ENCODE results near the gene COBLL1. TPM values are rescaled to one million over a fixed set of nuclear protein-coding genes. Genes with fewer than 3 reads are reported as not detected.

Gene COBLL1
- total RNA-seq, 1 donor from 2014 or later = 13.3 TPM

DNA sequence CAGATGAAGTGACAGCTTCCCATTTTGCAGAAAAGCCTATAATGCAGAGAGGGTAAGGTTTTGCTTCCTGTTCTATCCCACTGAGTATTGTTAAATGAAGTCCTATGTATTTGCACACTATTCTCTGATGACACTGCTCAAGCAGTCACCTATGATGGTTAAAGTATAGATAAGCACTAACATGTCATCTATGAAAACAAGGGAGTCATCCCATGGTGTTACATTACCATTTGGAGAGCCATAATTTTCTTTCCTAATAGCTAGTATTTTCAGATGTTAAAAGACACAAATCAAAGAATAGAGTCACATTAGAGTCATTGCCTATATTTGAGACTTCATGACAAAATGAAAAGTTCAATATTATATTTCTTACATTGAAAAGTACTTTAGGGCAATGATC is 177.6 kb downstream of the COBLL1 start:
- no peaks in the 10 kb centered on the region for H3K36me3 ChIP-seq
- TF ChIP-seq, protein P1, sequence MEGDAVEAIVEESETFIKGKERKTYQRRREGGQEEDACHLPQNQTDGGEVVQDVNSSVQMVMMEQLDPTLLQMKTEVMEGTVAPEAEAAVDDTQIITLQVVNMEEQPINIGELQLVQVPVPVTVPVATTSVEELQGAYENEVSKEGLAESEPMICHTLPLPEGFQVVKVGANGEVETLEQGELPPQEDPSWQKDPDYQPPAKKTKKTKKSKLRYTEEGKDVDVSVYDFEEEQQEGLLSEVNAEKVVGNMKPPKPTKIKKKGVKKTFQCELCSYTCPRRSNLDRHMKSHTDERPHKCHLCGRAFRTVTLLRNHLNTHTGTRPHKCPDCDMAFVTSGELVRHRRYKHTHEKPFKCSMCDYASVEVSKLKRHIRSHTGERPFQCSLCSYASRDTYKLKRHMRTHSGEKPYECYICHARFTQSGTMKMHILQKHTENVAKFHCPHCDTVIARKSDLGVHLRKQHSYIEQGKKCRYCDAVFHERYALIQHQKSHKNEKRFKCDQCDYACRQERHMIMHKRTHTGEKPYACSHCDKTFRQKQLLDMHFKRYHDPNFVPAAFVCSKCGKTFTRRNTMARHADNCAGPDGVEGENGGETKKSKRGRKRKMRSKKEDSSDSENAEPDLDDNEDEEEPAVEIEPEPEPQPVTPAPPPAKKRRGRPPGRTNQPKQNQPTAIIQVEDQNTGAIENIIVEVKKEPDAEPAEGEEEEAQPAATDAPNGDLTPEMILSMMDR (IDR thresholded peaks at IDR 0.05) = no peak
- H3K4me3 ChIP-seq = no peak overlapping the region
- no peak for DNase-seq (ENCODE audit: low spot score in 2 of 2)
- no peaks in the 10 kb centered on the region for H3K27me3 ChIP-seq
- intact Hi-C loops (cut with DNase I) = no loop called here
- H3K27ac ChIP-seq = no peak overlapping the region
- no peaks in the 10 kb centered on the region for H3K9me3 ChIP-seq
- no peaks in the 10 kb centered on the region for H3K4me1 ChIP-seq

DNA sequence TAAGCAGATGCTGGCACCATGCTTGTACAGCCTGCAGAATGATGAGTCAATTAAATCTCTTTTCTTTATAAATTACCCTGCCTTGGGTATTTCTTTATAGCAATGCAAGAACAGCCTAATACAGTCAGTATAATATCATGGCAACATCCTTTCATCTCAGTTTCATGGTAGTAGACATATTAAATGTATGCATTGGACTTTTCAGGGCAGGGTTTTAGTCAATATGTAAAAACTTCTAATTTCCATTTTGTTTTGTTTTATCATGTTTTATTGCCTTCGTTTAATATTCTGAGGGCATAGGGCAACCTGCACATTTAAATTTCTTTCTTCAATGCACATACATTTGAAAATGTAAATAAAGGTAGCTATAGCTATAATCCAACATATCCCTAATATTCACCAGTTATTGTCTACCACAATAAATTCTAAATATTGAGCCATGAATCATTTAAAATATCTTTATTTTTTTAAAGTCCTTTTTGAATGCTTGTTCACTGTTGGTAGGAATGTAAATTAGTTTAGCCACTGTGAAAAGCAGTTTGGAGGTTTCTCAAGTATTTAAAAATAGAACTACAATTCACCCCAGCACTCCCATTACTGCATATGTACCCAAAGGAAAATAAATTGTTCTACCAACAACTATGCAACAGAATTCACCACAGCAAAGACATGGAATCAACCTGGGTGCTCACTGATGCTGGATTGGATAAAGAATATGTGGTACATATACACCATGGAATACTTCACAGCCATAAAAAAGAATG is 178.6 kb downstream of the COBLL1 start:
- Histone ChIP-seq H3K36me3 (no peaks in the 10 kb centered on the region), H3K27ac (no peak overlapping the region), H3K9me3 (no peaks in the 10 kb centered on the region), H3K27me3 (no peaks in the 10 kb centered on the region), H3K4me1 (no peaks in the 10 kb centered on the region), H3K4me3 (no peak overlapping the region)
- no peak for DNase-seq (ENCODE audit: low spot score in 2 of 2)
- intact Hi-C loops (cut with DNase I) = no loop called here
- TF ChIP-seq, protein P1 (IDR thresholded peaks at IDR 0.05) = no peak

DNA sequence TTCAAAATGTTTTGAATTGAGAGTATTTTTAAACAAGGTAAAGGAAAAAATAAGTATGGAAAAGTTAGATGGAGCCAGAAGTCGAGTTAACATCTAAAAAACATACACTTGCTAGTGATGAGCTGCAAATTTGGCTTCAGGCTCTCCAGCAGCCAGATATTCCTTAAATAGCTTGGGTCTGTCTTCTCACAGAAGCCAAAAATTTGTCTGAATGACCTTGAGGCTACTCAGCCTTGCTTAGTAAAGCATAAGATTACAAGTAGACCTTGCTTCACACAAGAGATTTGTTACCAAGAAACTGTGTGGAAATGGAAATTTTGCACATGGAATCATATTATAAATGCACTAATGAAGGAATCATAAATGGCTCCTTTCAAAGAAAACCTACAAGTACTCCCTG is 179.6 kb downstream of the COBLL1 start:
- DNase-seq (ENCODE audit: low spot score in 2 of 2) = no peak
- Histone ChIP-seq H3K4me3 (no peak overlapping the region), H3K27me3 (no peaks in the 10 kb centered on the region), H3K36me3 (no peaks in the 10 kb centered on the region), H3K9me3 (no peaks in the 10 kb centered on the region), H3K4me1 (no peaks in the 10 kb centered on the region), H3K27ac (no peak overlapping the region)
- intact Hi-C loops (cut with DNase I) = no loop called here
- TF ChIP-seq, protein P1 (IDR thresholded peaks at IDR 0.05) = no peak

DNA sequence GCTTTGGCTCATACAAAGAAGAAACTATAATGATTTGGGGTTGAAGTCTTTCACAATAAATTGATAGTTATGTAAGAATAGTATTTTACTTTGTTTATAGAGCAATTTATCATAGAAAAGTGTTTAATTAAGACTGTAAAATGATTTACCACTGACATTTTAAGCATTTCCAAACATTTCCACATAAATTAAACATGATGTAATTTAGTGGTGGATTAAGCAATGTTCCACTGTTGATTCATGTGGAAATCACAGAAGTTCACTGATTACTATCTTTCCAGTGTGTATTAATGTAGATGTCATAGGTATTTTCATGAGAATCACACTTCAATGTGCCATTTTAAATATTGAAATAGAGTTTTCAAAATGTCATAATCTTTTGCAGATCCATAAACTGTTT is 180.3 kb downstream of the COBLL1 start:
- H3K9me3 ChIP-seq = no peaks in the 10 kb centered on the region
- intact Hi-C loops (cut with DNase I) = no loop called here
- H3K4me3 ChIP-seq = no peak overlapping the region
- H3K27ac ChIP-seq = no peak overlapping the region
- no peaks in the 10 kb centered on the region for H3K4me1 ChIP-seq
- H3K27me3 ChIP-seq = no peaks in the 10 kb centered on the region
- DNase-seq (ENCODE audit: low spot score in 2 of 2) = no peak
- H3K36me3 ChIP-seq = no peaks in the 10 kb centered on the region
- TF ChIP-seq, protein P1 (IDR thresholded peaks at IDR 0.05) = no peak

DNA sequence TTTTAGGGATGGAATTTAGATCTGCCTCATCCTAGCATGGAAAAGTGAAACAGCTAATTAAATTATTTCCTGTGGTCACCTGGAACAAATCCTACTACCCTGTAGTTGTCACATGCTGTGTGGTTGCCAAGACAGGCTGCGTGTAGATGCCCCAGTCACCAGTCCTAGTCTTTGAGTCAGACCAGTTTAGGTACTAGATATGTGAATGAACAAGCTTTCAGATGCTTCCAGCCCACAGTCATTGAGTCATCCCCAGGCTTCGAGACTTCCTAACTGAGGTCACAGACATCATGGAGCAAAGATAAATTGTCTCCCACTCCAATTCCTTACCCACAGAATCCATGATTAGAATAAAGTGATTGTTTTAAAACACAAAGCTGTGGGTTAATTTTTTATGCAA is 184.5 kb downstream of the COBLL1 start:
- H3K4me1 ChIP-seq = no peaks in the 10 kb centered on the region
- DNase-seq (ENCODE audit: low spot score in 2 of 2) = no peak
- peaks cover 0 to 5% of the 10 kb centered on the region in 2 donors for H3K36me3 ChIP-seq
- intact Hi-C loops (cut with DNase I) = no loop called here
- peaks cover 0 to 22% of the 10 kb centered on the region in 2 donors for H3K9me3 ChIP-seq
- no peaks in the 10 kb centered on the region for H3K27me3 ChIP-seq
- TF ChIP-seq, protein P1 (IDR thresholded peaks at IDR 0.05) = no peak
- H3K4me3 ChIP-seq = no peak overlapping the region
- no peak overlapping the region for H3K27ac ChIP-seq
